HG03097 (cell line): Measurements from ENCODE around the gene CST3.
"Not testable (repeated sequence)": the region's sequence is repeated elsewhere in the genome, so short reads cannot be mapped to it uniquely, and the experiment has no call there.

Experiments used
- ATAC-seq: cut with Tn5 transposase; IDR thresholded peaks from one replicate; pipeline ENCODE4 v1.9.1; 2021; ENCODE audit not compliant: unreplicated experiment, low FRiP score

Gene CST3

GRCh38 chr20:23629542-23630391 lies 8.0 kb downstream of the CST3 start:
- no peak for ATAC-seq

GRCh38 chr20:23629017-23629541 lies 8.7 kb downstream of the CST3 start:
- no peak for ATAC-seq

GRCh38 chr20:23628402-23629016 lies 9.2 kb downstream of the CST3 start:
- no peak for ATAC-seq

GRCh38 chr20:23627501-23627900 lies 10.3 kb downstream of the CST3 start:
- ATAC-seq: no peak

- no peak for ATAC-seq
Measured at GRCh38 chr20:23626040-23626620, 11.6 kb downstream of the CST3 start.

- no peak for ATAC-seq
Measured at GRCh38 chr20:23625236-23625964, 12.4 kb downstream of the CST3 start.

- ATAC-seq: no peak
Measured at GRCh38 chr20:23624324-23624691, 13.4 kb downstream of the CST3 start.

- no peak for ATAC-seq
Measured at GRCh38 chr20:23623666-23624323, 14.0 kb downstream of the CST3 start.

GRCh38 chr20:23622839-23623343 lies 14.9 kb downstream of the CST3 start:
- ATAC-seq: peak; percentile 90

- not testable (repeated sequence) for ATAC-seq
Measured at GRCh38 chr20:23622401-23622800, 15.4 kb downstream of the CST3 start.

- ATAC-seq: not testable (repeated sequence)
Measured at GRCh38 chr20:23620670-23621386, 16.9 kb downstream of the CST3 start.

- ATAC-seq: no peak
Measured at GRCh38 chr20:23614163-23614562, 23.6 kb downstream of the CST3 start.

- ATAC-seq: no peak
Measured at GRCh38 chr20:23613676-23614075, 24.1 kb downstream of the CST3 start.

GRCh38 chr20:23612396-23612795 lies 25.4 kb downstream of the CST3 start:
- no peak for ATAC-seq

- ATAC-seq: no peak
Measured at GRCh38 chr20:23609486-23610109, 28.2 kb downstream of the CST3 start.

- no peak for ATAC-seq
Measured at GRCh38 chr20:23608251-23608846, 29.4 kb downstream of the CST3 start.

GRCh38 chr20:23607497-23608245 lies 30.1 kb downstream of the CST3 start:
- ATAC-seq: no peak

- no peak for ATAC-seq
Measured at GRCh38 chr20:23606652-23607049, 31.1 kb downstream of the CST3 start.
